ENCODE results near the gene ANK3.
"Not testable (repeated sequence)": the region's sequence is repeated elsewhere in the genome, so short reads cannot be mapped to it uniquely, and the experiment has no call there.

ANK3 gene

DNA sequence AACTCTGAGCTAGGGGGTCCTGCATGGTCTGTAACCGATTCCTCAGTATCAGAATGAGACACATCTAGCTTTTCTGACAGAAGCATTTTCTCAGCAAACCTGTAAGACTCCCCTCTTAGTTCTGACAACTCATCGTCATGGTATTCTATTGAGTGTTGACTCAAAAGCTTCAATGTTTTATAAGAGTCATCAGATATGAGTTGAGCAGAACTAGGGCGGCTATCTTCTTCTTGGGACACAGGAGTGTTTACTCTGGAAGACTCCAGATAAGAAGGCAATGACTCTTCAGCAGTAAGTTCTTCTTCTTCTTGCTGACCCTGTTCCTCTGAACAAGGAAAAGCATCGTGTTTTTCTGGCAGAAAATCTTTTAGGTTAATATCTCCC lies 316.3 kb downstream of the ANK3 start:
- Histone ChIP-seq H3K9ac (ENCODE audit: low read depth, low read length) (no peak overlapping the region), H3K9me3 (ENCODE audit: control insufficient read depth, insufficient read depth, low read length) (no peaks in the 10 kb centered on the region), H3K4me1 (ENCODE audit: insufficient read depth, low read length) (no peaks in the 10 kb centered on the region), H3K36me3 (ENCODE audit: insufficient read depth, low read length) (peaks cover 8% of the 10 kb centered on the region)

DNA sequence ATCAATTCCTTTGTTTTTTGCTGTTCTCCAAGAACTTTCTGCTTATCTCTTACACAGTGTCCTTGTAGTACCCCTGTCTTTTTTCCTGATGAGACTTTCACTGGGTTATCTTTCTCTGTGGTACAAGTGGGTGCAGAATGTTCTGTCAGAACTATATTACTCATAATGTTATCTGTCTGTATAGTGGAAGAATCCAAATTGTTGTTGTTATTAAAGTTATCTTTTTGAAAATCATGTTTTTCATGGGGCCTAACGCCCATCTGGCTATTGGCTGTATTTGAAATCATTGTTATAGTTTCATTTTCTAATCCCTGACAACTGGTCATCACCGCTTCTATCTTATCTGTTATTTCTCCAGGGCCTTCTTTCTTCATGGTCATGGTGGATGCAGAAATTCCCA lies 320.4 kb downstream of the ANK3 start:
- Histone ChIP-seq H3K9ac (ENCODE audit: low read depth, low read length) (no peak overlapping the region), H3K9me3 (ENCODE audit: control insufficient read depth, insufficient read depth, low read length) (no peaks in the 10 kb centered on the region), H3K4me1 (ENCODE audit: insufficient read depth, low read length) (no peaks in the 10 kb centered on the region), H3K36me3 (ENCODE audit: insufficient read depth, low read length) (peaks cover 4% of the 10 kb centered on the region; the same call in 1 of the 2 replicates)

GRCh38 chr10:60050366-60050765 lies 339.3 kb downstream of the ANK3 start:
- Histone ChIP-seq H3K4me1 (ENCODE audit: insufficient read depth, low read length) (peaks cover 4% of the 10 kb centered on the region; the same call in 1 of the 2 replicates), H3K9me3 (ENCODE audit: control insufficient read depth, insufficient read depth, low read length) (no peaks in the 10 kb centered on the region), H3K9ac (ENCODE audit: low read depth, low read length) (no peak overlapping the region), H3K36me3 (ENCODE audit: insufficient read depth, low read length) (no peaks in the 10 kb centered on the region)

DNA sequence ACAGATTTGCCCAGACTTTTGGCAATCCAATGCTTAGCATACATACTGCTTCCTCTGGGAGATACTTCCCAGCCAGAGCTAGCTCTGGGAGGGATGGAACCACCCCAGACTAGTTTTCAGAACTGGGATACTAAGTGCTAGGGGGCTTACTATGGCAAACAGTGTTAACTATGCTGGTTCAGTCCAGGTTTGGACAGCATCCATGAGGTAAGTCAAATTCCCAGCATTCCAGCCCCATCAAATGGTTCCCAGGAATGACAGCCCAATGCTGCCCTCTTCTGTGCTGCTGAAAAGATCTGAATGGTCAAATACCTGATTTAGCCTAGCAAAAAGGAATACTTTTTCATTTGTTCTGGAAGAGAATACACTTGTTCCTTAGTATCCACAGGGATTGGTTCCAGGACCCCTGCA lies 341.6 kb downstream of the ANK3 start:
- H3K9ac ChIP-seq (ENCODE audit: low read depth, low read length) = no peak overlapping the region
- H3K9me3 ChIP-seq (ENCODE audit: control insufficient read depth, insufficient read depth, low read length) = no peaks in the 10 kb centered on the region
- no peaks in the 10 kb centered on the region for H3K36me3 ChIP-seq (ENCODE audit: insufficient read depth, low read length)
- peaks cover 4% of the 10 kb centered on the region; the same call in 1 of the 2 replicates for H3K4me1 ChIP-seq (ENCODE audit: insufficient read depth, low read length)

DNA sequence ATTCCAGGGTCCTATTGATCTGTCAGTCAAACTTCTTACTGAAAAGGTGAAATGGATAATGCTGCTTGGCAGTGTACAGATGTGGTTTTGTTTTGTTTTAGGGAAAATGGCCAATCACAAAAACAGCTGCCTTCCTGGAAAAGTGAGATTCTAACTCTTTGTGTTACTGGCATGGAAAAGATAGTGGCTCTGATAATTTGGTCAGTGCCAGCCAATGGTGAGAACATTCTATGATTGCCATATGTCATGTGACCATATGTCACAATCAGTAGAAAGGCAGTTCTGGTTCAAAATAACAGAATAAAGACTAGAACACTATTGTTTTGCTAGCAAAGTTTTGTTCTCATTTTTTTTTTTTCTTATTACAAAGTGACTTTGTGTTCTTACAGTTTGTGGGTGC lies 344.1 kb downstream of the ANK3 start:
- peaks cover 4% of the 10 kb centered on the region; the same call in 1 of the 2 replicates for H3K4me1 ChIP-seq (ENCODE audit: insufficient read depth, low read length)
- no peak overlapping the region for H3K9ac ChIP-seq (ENCODE audit: low read depth, low read length)
- H3K36me3 ChIP-seq (ENCODE audit: insufficient read depth, low read length) = no peaks in the 10 kb centered on the region
- H3K9me3 ChIP-seq (ENCODE audit: control insufficient read depth, insufficient read depth, low read length) = no peaks in the 10 kb centered on the region

- Histone ChIP-seq H3K9me3 (ENCODE audit: control insufficient read depth, insufficient read depth, low read length) (no peaks in the 10 kb centered on the region), H3K9ac (ENCODE audit: low read depth, low read length) (no peak overlapping the region), H3K36me3 (ENCODE audit: insufficient read depth, low read length) (no peaks in the 10 kb centered on the region), H3K4me1 (ENCODE audit: insufficient read depth, low read length) (peaks cover 4% of the 10 kb centered on the region; the same call in 1 of the 2 replicates)
Measured at GRCh38 chr10:60044971-60045370, 344.7 kb downstream of the ANK3 start.

GRCh38 chr10:60044242-60044641 lies 345.4 kb downstream of the ANK3 start:
- no peaks in the 10 kb centered on the region for H3K9me3 ChIP-seq (ENCODE audit: control insufficient read depth, insufficient read depth, low read length)
- H3K36me3 ChIP-seq (ENCODE audit: insufficient read depth, low read length) = no peaks in the 10 kb centered on the region
- H3K9ac ChIP-seq (ENCODE audit: low read depth, low read length) = no peak overlapping the region
- peaks cover 4% of the 10 kb centered on the region; the same call in 1 of the 2 replicates for H3K4me1 ChIP-seq (ENCODE audit: insufficient read depth, low read length)

DNA sequence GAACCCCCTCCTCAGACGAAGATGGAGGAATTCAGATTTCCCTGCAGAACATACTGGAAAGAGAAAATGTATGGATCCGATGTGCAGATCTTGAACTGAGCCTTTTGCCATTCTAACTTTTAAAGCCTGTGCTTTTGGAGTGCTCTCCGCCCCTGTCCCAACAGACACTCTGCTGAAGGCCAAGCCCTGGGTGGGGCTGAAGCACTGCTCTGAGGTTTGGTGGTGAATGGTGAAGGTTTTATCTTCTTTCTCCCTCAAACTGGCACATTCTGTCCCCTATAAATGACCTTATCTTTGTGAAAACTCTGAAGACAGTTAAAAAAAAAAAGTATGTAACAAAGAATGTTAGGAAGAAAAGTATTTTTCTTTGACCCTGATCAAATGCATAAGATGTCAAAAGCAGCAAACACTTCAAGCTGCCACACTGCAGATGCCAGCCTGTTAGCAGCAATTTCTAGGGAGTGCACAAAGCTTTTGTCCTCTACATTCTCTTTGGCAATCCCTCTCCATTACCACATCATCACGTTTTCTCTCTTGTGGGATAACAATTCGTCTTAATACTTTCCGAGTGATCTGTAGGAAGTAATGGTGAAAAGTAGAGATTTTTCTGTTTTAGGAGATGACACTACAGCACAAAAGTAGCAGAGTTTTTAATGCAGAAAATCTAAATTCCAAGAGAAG lies 346.0 kb downstream of the ANK3 start:
- Histone ChIP-seq H3K9ac (ENCODE audit: low read depth, low read length) (no peak overlapping the region), H3K9me3 (ENCODE audit: control insufficient read depth, insufficient read depth, low read length) (no peaks in the 10 kb centered on the region), H3K36me3 (ENCODE audit: insufficient read depth, low read length) (no peaks in the 10 kb centered on the region), H3K4me1 (ENCODE audit: insufficient read depth, low read length) (peaks cover 4% of the 10 kb centered on the region; the same call in 1 of the 2 replicates)

- no peak overlapping the region for H3K9ac ChIP-seq (ENCODE audit: low read depth, low read length)
- no peaks in the 10 kb centered on the region for H3K9me3 ChIP-seq (ENCODE audit: control insufficient read depth, insufficient read depth, low read length)
- no peaks in the 10 kb centered on the region for H3K36me3 ChIP-seq (ENCODE audit: insufficient read depth, low read length)
- peaks cover 1% of the 10 kb centered on the region; the same call in 1 of the 2 replicates for H3K4me1 ChIP-seq (ENCODE audit: insufficient read depth, low read length)
Measured at GRCh38 chr10:60042914-60043313, 346.8 kb downstream of the ANK3 start.

- Histone ChIP-seq H3K4me1 (ENCODE audit: insufficient read depth, low read length) (no peaks in the 10 kb centered on the region; the same call in 1 of the 2 replicates), H3K9me3 (ENCODE audit: control insufficient read depth, insufficient read depth, low read length) (no peaks in the 10 kb centered on the region), H3K9ac (ENCODE audit: low read depth, low read length) (no peak overlapping the region), H3K36me3 (ENCODE audit: insufficient read depth, low read length) (no peaks in the 10 kb centered on the region)
Measured at GRCh38 chr10:60042262-60042661, 347.4 kb downstream of the ANK3 start.

- no peaks in the 10 kb centered on the region; the same call in 1 of the 2 replicates for H3K4me1 ChIP-seq (ENCODE audit: insufficient read depth, low read length)
- H3K9me3 ChIP-seq (ENCODE audit: control insufficient read depth, insufficient read depth, low read length) = no peaks in the 10 kb centered on the region
- no peaks in the 10 kb centered on the region for H3K36me3 ChIP-seq (ENCODE audit: insufficient read depth, low read length)
Measured at GRCh38 chr10:60041489-60042133, 348.1 kb downstream of the ANK3 start.

GRCh38 chr10:60040014-60040662 lies 349.5 kb downstream of the ANK3 start:
- Histone ChIP-seq H3K4me1 (ENCODE audit: insufficient read depth, low read length) (no peaks in the 10 kb centered on the region; the same call in 1 of the 2 replicates), H3K9me3 (ENCODE audit: control insufficient read depth, insufficient read depth, low read length) (no peaks in the 10 kb centered on the region), H3K36me3 (ENCODE audit: insufficient read depth, low read length) (no peaks in the 10 kb centered on the region), H3K9ac (ENCODE audit: low read depth, low read length) (no peak overlapping the region)

More at GRCh38 chr10:60041489-60042133, 348.1 kb downstream of the ANK3 start:
- H3K9ac ChIP-seq (ENCODE audit: low read depth, low read length) = no peak overlapping the region

- Histone ChIP-seq H3K36me3 (ENCODE audit: insufficient read depth, low read length) (no peaks in the 10 kb centered on the region), H3K4me1 (ENCODE audit: insufficient read depth, low read length) (no peaks in the 10 kb centered on the region), H3K9ac (ENCODE audit: low read depth, low read length) (no peak overlapping the region), H3K9me3 (ENCODE audit: control insufficient read depth, insufficient read depth, low read length) (no peaks in the 10 kb centered on the region)
Measured at GRCh38 chr10:60035984-60036383, 353.7 kb downstream of the ANK3 start.

DNA sequence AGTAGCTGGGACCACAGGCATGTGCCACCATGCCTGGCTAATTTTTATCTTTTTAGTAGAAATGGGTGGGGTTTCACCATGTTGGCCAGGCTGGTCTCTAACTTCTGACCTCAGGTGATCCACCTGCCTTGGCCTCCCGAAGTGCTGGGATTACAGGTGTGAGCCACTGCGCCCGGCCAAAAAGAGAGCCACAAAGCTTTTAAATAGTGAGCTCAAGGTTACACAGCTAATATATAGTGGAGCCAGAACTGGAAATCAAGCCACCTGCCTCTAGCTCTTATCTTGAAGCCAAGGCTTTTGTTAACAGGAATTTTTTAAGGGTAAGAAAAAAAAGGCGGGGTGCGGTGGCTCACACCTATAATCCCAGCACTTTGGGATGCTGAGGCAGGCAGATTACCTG lies 354.3 kb downstream of the ANK3 start:
- H3K4me1 ChIP-seq (ENCODE audit: insufficient read depth, low read length); H3K36me3 ChIP-seq (ENCODE audit: insufficient read depth, low read length); H3K9me3 ChIP-seq (ENCODE audit: control insufficient read depth, insufficient read depth, low read length); H3K9ac ChIP-seq (ENCODE audit: low read depth, low read length): not testable (repeated sequence)

DNA sequence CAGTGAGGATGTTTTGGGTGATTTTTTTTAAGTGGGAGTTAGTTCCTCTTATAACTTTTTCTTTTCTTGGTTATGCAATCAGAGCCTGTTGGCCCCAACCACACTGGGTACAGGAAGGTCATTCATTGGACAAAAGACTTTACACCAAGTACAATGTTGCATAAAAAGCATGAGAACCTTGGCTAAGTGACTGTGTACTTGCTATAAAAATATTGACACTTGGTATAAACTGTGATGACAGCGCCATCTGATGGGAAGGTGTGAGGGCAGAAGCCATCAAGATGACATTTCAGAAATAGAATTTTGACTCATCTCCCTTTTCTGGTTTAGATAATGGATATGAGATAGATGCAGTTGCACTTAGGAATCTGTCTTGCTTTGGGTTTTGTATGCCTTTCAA lies 357.0 kb downstream of the ANK3 start:
- Histone ChIP-seq H3K9ac (ENCODE audit: low read depth, low read length) (no peak overlapping the region), H3K4me1 (ENCODE audit: insufficient read depth, low read length) (no peaks in the 10 kb centered on the region), H3K36me3 (ENCODE audit: insufficient read depth, low read length) (no peaks in the 10 kb centered on the region), H3K9me3 (ENCODE audit: control insufficient read depth, insufficient read depth, low read length) (no peaks in the 10 kb centered on the region)

All from ES-I3 (cell line).